Mucosa of gallbladder (tissue), 1 donor: Measurements from ENCODE around the gene PMEPA1. TPM values are rescaled to one million over a fixed set of nuclear protein-coding genes. Genes with fewer than 3 reads are reported as not detected.

Source experiments
- DNase-seq: peaks from one replicate; pipeline ENCODE4 v3.0.0-alpha.2; 2020; ENCODE audit warnings: low spot score
- total RNA-seq: library from RNA; stranded (reverse); gene quantifications from one replicate; pipeline ENCODE4 v1.2.1, GENCODE V29; 2021
- donor health status: DM: no; HTN: no; CAD: no.

PMEPA1 gene
- total RNA-seq, 1 donor from 2014 or later, result 83.8 TPM

DNA sequence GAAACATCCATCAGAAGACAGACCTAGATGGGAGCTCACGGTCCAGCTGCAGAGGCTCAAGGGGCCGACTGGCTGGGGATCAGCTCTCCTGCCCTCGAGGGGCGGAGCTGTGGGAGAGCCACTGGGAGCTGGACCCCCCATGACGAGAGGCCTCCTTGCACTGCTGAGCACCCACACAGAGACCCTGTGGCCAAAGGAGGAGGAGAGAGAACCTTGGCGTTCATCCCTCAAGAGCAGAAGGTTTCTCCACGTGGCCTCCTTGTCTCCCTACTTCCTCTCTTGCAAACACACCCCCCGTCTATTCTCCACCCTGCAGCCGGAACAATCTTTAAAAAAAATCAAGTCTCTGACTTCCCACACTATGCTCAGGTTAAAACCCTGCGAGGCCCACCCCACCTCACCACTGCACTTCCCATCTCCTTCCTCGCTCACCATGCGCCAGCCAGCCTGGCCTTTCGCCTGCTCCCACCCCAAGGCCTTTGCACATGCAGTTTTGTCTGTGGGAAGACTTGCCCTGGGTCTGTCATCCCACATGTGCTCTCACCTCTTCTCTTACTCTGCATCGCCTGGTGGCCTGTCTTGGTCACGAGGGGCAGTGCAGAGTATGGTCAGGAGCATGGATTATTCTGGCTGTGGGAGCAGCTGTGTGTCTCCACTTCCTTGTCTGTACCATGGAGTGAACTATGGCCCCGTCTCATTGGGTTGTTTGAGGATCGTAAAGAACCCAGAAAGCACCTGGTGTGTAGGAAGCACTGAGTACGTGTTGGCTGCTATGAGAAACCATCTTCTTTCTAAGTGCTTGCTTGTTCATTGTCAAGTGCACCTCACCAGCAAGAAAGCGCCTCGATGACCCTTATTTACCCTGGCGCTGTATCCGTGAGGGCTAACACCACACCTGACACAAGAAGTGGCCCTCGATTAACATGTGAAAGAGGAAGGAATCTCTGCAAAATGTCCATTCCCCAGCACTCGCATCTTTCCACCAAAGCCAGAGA is 32.9 kb downstream of the PMEPA1 start:
- no peak for DNase-seq

DNA sequence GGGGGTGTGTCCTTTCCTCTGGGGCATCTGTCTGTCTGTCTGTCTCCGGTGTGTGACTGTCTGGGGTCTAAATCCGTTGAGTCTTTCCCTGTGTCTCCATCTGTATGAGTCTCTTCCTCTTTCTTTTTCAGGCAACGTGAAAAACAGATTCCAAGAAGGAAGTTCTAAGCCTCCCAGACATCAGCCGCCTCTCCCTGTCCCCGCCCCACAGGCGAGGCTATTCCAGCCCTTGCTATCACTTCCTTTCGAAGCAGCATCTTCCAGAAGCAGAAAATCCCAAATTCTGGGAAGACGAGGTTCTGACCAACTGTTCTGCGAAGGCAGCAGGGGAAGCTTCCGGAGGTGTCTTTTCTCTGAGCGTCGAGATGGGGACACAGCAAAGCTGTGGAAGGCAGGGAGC is 34.0 kb downstream of the PMEPA1 start:
- DNase-seq, result no peak

DNA sequence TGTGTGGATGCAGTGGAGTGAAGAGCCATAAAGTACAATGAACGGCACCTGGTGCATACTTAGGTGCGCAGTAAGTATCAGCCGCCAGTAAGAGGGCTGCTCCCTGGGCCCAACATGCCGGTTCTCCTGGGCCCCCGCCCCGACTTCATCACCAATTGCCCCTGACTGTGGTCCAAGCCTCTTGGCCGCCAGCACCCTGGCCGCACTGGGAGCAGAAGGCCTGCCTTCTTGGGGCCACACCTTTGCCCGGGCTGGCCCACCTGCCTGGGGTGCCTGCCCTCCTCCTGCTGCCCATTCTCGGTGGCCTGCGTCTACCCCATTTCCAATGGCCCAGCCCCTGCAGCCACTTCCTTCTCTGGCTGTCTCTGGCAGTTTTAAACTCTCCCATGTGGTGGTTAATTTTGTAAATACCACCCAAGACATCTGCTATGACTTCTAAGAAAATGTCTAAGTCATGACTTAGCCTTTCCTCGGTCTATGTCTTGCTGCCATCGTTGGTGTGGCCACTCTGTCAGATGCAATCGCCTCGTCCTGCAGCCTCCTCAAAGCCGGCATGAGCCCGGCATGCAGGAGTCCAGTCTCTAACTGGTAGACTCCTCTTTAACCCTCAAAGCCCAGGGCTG is 36.8 kb downstream of the PMEPA1 start:
- DNase-seq, result no peak

DNA sequence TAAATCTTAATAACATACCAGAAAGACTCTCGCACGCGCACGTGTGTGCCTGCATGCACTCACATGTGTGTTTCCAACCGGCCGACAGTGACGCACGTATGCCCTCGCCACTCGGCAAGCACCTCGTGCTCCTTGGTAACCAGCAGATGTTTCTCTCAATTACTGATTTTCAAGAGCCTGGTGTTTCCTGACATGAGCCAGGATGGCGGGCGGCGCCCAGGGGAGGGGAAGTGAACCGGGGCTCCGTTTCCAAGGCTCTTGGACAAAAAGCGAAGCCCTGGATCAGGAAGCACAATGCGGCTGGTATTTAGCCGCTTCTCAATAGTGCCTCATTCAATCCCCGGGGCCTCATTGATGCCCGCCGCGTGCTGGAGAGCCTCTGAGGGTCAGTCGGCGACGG is 37.7 kb downstream of the PMEPA1 start:
- DNase-seq, result peak; percentile 24

DNA sequence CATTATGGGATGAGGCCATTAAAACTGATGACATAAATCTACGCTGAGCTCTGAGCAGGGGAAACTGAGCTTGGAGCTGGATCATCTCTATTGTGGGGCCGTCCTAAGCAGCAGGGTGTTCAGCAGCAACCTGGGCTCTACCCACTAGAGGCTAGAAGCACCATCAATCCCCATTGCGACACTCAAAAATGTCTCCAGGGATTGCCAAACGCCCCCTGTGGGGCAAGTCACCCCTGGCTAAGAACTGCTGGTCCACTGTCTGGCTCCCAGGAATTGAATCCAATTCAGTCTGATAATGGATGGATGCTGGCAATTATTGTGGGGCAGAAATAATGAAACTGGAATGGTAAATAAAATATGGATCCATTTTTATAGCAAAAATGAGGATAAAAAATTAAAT is 38.2 kb downstream of the PMEPA1 start:
- DNase-seq, result no peak

DNA sequence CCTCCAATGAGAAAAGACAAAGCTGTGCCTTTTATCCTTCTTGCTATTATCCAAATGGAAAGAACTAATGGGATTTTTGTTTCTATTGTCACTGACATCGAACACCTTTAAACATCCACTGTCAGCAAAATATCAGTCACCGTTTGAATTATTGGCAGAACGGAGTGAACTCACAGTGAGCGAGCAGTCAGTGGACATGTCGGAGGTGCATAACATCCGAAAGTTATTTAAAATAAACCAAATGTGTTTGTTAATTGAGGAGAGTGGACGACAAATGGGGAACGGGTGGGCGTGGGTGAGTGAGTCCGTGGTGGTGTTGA is 38.8 kb downstream of the PMEPA1 start:
- no peak for DNase-seq

DNA sequence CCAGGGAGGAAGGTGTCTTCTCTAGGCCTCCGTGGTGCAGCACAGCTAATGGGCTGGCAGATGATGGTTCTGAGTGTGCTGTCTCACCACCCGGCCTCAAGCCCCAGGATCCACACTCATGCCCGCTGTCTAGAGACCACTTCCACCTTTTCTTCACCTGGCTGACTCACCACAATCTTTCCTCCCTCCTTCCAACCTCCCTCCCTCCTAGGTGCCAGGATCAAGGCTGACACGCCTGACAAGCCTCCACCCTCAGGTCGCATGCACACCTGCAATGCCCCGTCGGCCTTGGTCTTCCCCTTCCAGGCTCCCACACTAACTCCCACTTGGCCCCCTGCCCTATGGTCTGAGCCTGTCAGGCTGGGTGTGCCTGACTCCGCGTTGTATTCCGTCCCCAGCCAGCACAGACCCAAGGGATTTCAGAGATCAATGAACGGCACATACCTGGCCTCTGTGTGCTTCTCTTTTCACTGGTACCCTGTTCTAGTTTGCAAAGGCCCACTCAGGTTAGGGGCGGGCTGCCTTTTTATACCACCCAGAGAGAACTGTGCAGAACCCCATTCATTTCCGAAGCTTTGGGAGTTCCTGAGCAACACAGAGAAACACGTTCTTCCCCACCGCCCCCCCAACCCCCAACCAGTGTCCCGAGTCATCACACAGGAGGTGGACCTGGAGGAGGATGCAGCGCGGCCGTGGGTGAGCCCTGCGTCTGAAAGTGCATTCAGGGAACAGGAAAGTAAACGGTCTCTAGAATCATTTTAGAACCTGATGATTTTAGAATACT is 39.3 kb downstream of the PMEPA1 start:
- no peak for DNase-seq

DNA sequence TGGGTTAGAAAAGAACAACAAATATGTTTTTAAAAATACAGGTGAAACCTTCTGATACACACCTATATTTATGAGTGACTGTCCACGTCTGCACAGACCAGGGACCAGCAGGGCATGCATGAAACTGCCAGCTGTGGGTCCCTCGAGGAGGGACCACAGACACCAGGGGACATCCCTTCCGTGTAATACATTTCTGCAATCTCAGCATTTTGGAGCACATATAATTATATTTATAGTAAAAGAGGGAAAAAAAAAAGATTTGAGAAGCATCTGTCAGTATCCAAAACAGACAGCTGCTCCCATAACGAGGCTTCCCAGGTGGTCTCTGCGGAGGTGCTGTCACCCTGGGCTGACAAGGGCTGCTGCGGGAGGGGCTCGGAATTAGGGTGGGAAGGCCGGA is 40.2 kb downstream of the PMEPA1 start:
- no peak for DNase-seq

DNA sequence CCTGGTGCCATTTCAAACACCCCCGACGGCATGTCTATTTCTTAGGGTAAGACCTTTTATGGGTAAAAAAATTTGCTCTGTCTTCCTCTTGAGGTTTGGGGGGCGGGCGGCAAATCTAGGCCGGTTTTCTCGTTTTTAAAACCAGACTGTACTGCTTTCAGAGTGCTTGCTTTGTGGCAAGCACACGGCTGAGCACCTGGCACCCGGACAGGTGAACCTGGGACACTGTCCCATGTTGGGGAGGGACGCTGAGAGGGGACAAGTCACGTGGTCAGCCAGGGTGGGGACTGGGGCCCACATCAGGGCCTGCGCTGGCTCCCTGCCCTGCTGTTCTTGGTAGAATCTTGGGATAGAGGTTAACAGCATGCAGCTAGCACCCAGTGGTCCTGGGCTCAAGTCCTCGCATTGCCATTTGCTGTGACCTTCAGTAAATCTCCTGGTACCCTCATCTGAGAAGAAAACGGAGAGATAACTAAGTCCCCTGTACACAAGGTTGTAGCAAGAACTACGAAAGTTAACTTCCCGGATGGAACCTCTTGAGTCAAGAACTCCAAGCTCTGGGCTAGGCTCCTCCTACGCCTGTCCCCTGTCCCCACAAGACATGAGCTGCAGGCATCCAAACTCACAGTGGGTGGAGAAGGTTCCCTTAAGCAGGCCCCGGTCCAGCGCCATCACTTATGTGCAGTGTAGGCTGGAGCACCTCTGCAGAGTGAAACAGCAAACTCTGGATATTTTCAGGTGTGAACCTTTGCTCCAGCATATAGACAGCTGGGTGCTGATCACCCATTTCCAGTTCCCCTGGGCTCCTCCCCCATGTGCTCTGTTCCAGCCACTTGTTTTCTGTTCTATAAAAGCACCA is 41.7 kb downstream of the PMEPA1 start:
- no peak for DNase-seq

DNA sequence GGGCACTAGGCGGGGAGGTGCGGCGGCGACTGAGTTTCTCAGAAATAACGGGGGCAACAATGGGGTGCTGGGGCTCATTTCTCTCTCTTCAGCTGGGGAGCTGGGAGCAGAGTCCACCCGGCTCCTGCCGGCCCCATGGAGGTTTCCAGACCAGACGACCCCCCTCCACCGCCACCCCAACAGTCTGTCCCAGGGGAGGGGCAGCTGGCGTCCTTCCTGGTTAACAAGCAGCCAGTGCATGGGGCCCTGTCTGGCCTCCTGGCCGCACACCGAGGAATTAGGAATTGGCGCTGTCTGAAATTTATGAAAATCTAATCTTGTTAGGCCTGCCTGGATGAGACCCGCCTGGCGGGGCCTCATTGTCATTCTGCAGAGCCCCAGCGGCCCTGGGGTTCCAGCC is 42.4 kb downstream of the PMEPA1 start:
- DNase-seq, result no peak

DNA sequence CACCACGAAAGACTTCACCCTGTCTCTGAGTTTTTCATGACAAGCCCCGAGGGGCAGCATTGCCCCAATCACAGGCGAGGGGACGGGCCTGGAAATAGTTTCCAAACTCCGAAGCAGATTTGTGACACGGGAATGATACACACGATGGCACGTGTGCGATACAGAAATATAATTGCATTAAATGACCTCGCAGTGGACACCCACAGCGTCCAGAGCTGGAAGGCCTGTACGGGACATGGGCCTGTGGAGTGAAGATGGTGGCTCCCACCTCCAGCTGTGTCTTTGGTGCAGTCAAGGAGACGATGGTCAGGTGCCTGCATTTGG is 43.0 kb downstream of the PMEPA1 start:
- no peak for DNase-seq

DNA sequence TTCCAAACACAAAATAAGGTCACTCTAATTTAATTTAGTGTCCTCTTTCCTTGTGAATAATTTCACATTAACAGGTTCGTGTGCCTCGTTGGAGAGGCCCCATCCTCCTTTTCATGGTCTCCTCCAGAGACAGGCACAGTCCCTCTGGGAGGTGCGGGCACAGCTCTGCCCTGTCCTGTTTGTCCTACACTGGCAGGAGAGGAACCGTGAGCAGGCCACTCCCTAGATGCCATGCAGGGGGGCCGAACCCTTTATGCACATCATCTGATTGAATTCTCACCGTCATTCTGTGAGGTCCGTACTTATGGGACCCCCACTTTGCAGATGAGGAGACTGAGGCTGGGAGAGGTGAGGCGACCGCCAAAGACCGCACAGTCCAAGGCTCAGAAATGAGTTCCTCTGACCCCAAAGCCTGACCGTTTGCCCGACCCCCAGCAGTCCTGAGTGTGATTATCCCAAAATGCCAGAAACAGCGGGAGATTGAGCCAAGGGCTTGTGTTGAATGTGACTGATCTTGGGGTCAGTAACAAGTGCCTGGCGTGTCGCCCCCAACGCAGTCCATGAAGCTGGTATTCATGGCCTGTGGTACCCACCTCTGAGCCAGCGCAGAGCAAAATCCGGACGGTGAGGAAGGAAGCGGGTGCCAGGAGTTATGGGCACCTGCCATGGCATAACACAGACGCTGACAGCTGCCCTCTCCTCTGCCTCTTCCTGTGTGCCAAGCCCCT is 43.5 kb downstream of the PMEPA1 start:
- DNase-seq, result no peak

DNA sequence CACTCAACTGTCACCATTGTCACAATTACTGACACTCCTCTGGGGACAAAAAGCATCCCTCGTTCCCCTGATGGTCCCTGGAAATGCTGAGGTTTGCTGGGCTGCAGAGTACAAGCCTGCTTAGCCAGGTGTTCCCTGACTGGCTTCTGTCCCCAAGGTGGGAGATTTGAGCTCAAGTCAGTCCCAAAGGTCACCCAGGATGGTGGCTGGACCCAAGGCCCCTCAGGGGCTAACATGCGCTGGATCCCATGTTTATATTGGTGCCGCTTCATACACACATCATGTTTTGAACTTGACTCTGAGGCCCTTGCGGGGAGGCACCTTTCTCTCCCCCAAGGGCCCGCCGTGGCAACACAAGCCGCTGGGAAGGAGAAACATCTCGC is 44.2 kb downstream of the PMEPA1 start:
- DNase-seq, result no peak

DNA sequence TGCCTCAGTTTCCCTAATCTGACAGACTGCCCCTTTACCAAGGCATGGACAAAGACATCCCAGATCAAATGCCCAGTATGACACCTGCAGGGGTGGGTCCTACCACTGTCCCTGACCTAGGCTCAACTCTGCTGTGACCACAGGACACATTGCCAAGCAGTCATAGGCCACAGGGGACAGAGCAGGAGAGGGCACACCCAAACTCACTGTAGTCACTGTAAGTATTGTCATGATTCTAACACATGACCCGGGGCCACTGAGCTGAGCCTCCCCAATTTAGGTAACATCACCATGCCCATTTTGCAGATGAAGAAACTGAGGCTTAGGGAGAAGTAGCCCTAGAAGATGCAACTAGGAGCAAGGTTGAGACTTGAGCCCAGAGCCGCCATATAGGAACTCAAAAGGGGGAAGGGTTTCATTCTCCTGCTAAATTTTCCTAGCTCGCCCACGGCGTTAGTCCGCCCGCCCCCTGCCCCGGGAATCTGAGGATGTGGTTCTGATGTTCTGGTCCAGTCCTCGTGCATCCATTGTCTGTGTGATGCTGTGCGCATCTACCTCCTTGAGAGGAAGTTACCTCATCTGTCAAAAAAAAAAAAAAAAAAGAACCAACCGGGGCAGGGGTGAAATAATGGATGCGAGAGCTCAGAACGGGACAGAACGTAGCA is 44.8 kb downstream of the PMEPA1 start:
- no peak for DNase-seq

DNA sequence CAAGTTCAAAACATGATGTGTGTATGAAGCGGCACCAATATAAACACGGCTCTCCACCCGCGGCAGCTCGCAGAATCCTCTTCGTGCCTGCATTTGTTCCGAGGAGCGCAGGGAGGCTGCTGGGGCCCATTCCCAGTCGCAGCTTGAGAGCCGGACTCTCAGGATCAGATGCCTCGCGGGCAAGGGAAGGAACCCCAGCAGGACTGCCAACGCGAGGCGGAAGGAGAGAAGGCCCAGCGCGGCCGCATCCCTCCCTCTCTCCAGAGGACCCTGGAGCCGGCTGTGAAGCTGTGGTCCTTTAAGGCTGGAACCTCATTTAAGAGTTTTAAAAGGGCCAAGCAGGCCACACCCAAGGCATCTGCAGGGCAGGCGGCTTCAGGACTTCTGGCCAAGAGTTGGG is 45.3 kb downstream of the PMEPA1 start:
- no peak for DNase-seq

DNA sequence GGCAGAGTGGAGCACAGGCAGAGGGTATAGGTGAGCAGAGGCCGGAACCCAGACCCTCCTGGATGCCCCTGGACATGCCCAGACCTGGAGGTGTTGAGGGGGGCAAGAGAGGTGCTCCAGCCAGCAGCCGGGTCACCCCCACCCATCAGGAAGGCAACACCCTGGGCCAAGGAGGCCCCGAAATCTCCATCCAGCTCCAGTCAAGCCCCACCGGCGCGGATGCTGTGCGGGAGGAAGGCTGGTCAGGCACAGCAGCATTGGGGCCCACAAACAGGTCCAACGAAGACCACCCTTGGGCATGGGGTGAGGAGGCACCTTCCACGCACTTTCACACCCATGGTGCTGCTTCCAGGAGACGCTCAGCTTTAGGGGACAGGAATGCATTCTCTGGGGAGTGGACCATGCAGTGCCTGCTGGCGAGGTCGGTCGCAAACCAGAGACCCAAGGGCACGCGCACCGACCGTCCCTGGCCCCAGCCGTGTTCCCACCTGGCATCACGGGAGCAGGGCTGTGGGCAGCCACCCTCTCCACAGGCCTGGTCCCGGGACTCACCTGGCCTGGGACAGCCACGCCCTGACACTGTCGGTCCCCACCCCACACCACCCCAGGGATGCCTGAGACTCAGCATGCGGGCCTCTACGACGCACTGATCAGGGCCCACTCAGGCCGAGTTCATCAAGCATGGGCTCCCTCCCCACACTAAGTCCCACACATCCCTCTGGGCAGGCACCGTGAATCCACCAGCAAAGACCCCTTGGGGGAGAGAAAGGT is 45.9 kb downstream of the PMEPA1 start:
- DNase-seq, result no peak

DNA sequence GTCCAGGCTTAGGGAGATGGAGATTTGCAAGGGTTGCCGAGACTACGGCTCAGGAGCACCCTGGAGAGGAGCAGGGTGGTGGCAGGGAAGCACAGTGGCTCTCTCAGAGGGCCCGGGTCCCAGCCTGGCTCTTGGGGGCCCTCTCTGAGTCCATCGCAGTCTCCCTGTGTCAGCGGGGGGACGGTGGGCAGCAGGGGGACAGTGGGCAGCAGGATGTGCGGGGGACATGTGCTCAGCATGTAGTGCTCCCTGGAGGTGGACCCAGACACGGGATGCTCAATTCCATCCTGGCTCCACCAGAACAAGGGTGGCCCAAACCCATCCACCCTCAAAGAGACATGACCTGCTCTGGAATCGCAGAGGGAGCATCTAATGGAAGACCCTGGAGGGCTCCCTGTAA is 46.6 kb downstream of the PMEPA1 start:
- DNase-seq, result no peak

DNA sequence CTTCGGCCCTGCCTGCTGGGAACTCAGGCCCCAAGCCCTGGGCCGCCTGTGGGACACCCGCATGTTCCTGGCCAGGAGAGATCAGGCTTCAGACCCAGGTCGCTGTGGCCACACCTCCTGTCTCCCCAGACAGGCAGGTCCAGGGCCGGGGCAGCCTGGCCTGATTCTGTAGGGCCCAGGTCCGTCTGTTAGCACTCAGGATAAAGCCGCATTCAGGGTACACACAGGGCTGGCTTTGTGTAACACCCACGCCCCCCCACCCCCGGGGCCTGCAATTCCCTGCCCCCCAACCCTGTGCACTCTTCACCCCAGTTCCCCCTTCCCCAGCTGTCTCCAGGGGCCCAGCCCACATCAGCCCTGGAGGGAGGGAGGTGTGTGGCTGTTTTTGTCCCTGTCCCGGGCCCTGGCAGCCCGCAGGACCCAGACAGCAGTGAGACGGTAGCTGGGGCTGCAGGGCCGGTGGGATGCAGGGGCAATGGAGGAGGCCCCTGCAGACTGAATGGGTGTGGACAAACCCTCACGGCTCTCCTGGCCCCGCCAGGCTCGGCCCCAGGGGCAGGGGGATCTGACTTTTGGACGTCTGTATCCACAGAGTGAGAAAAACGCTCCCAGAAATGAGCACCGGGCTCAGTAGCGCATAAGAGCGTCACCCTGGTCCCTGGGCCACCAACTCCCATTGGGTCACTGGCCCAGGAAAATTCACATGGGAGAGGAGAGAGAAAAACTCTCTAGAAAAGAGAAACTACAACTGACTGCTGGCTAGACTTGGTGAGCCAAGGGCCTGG is 47.2 kb downstream of the PMEPA1 start:
- DNase-seq, result no peak
